HG03354 (cell line): ENCODE data around the gene FLG.
"Not testable (repeated sequence)": the region's sequence is repeated elsewhere in the genome, so short reads cannot be mapped to it uniquely, and the experiment has no call there.

Experiments used
- ATAC-seq: cut with Tn5 transposase; IDR thresholded peaks from one replicate; pipeline ENCODE4 v1.9.1; 2021; ENCODE audit warnings: mild to moderate bottlenecking; ENCODE audit not compliant: unreplicated experiment, poor library complexity, severe bottlenecking

FLG gene

GRCh38 chr1:152325111-152325510 lies at the start of gene FLG:
Gene FLG, minus strand, starts transcription at chr1:152325239. Its CDS starts 9,783 bp downstream, at chr1:152315456.
- no peak for ATAC-seq

GRCh38 chr1:152374451-152374850 lies 49.4 kb upstream of the FLG start:
- no peak for ATAC-seq

GRCh38 chr1:152372672-152373071 lies 47.6 kb upstream of the FLG start:
- ATAC-seq: no peak

GRCh38 chr1:152367436-152367835 lies 42.4 kb upstream of the FLG start:
- ATAC-seq: no peak

GRCh38 chr1:152359906-152360305 lies 34.9 kb upstream of the FLG start, which contains the start of gene FLG2:
Gene FLG2, minus strand, starts transcription at chr1:152360006. Its CDS starts 1,122 bp downstream, at chr1:152358884.
- ATAC-seq: no peak

- ATAC-seq: no peak
Observed at GRCh38 chr1:152356736-152357135, 31.7 kb upstream of the FLG start.

- no peak for ATAC-seq
Observed at GRCh38 chr1:152349611-152350010, 24.6 kb upstream of the FLG start.

- no peak for ATAC-seq
Observed at GRCh38 chr1:152348447-152348846, 23.4 kb upstream of the FLG start.

- ATAC-seq: peak; percentile 69
Observed at GRCh38 chr1:152347116-152347728, 22.2 kb upstream of the FLG start.

- no peak for ATAC-seq
Observed at GRCh38 chr1:152344438-152344837, 19.4 kb upstream of the FLG start.

- ATAC-seq: no peak
Observed at GRCh38 chr1:152343006-152343405, 18.0 kb upstream of the FLG start.

GRCh38 chr1:152335399-152335798 lies 10.4 kb upstream of the FLG start:
- ATAC-seq: no peak

GRCh38 chr1:152328801-152329391 lies 3.9 kb upstream of the FLG start:
- ATAC-seq: no peak

- no peak for ATAC-seq
Observed at GRCh38 chr1:152313970-152314369, 11.1 kb downstream of the FLG start.

GRCh38 chr1:152313319-152313801 lies 11.7 kb downstream of the FLG start:
- no peak for ATAC-seq

- ATAC-seq: not testable (repeated sequence)
Observed at GRCh38 chr1:152312169-152312568, 12.9 kb downstream of the FLG start.

GRCh38 chr1:152309955-152310354 lies 15.1 kb downstream of the FLG start:
- no peak for ATAC-seq

- ATAC-seq: not testable (repeated sequence)
Observed at GRCh38 chr1:152309320-152309901, 15.6 kb downstream of the FLG start.

GRCh38 chr1:152308758-152309157 lies 16.3 kb downstream of the FLG start:
- not testable (repeated sequence) for ATAC-seq

GRCh38 chr1:152307970-152308369 lies 17.1 kb downstream of the FLG start:
- not testable (repeated sequence) for ATAC-seq

GRCh38 chr1:152306123-152306522 lies 18.9 kb downstream of the FLG start:
- not testable (repeated sequence) for ATAC-seq
